GM12892 (cell line): ENCODE results near the gene IFNA8.
"Not testable (repeated sequence)": the region's sequence is repeated elsewhere in the genome, so short reads cannot be mapped to it uniquely, and the experiment has no call there.

Experiments used
- DNase-seq: peaks from one replicate; pipeline ENCODE4 v3.0.0; 2011; ENCODE audit not compliant: insufficient read length
- FAIRE-seq: peaks from 2 replicates; lab custom pipeline; 2011; peaks lifted over from hg19 to GRCh38; lab: Jason Lieb, UNC
- POLR2A ChIP-seq: IDR thresholded peaks from 2 replicates; pipeline ENCODE4 v1.6.1; 2011; ENCODE audit warnings: low read depth, low read length, control low read depth
- POLR2AphosphoS5 ChIP-seq: IDR thresholded peaks from 2 replicates; pipeline ENCODE4 v1.6.1; 2011; ENCODE audit warnings: low read depth, low read length, control low read depth
- TAF1 ChIP-seq: IDR thresholded peaks from 2 replicates; pipeline ENCODE4 v1.6.1; 2011; ENCODE audit warnings: low read depth, mild to moderate bottlenecking, control low read depth, low read length, borderline replicate concordance

Gene IFNA8

DNA sequence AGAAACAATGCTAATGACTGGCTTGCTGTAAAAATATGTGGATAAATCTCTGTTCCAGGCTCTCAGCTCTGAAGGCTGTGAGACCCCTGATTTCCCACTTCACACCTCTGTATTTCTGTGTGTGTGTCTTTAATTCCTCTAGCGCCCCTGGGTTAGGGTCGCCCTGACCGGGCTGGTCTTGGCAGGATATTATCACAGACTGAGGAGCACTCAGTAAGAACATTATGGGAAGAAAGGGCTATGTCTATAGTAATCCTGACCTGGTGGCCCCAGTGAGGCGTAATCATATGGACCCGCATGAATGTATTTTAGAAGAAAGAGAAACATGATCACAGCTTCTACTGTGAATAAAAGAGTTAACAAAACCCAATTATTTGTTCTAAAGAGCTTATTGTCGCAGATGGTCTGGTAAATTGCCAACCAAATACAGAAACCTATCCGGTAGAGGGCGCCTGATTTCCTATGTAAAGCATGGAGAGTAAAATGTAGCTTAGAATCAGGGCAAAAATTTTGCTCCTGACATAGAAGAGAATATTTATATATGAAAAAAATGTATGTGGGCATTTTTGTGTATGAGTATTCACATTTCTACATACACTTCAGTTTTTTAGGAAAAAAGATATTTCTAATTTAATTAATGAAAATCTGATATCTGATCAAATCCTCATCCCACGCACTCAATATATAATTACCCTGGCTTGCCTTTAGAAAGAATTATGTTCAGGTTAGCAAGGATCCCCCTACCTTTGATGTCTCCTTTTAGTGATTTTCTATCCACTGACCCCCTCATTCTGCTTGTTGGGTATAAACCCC is 25.5 kb downstream of the IFNA8 start:
- peak; percentile 44 for FAIRE-seq
- DNase-seq, result no peak

DNA sequence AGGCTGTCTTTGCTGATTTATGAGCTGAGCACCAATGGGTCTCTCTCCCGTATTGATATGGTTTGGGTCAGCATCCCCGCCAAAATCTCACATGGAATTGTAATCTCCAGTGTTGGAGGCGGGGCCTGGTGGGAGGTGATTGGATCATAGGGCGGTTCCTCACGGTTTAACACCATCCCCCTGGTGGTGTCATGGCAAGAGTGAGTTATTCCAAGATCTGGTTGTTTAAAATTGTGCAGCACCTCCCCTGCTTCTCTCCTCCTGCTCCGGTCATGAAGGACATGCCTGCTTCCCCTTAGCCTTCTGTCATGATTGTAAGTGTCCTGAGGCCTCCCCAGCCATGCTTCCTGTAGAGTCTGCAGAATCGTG is 26.1 kb downstream of the IFNA8 start:
- not testable (repeated sequence) for FAIRE-seq, DNase-seq

More for the DNA sequence above, 25.5 kb downstream of the IFNA8 start:
- TF ChIP-seq POLR2AphosphoS5 (no peak), POLR2A (no peak), TAF1 (no peak)

DNA sequence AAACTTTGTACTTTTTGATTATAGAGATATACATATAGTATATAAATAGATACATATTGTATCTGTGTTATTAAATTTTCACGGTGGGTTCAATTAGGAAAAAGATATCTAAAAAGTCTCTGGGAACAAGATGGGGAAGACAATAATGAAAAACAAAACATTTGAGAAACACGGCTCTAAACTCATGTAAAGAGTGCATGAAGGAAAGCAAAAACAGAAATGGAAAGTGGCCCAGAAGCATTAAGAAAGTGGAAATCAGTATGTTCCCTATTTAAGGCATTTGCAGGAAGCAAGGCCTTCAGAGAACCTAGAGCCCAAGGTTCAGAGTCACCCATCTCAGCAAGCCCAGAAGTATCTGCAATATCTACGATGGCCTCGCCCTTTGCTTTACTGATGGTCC is 31.2 kb downstream of the IFNA8 start, which contains the start of gene IFNA1:
IFNA1 (plus strand) TSS at position 301 of the 400 bp plus-strand sequence; CDS start at position 370, 69 bp downstream.
- FAIRE-seq (no peak), DNase-seq (no peak)
- no peak for TF ChIP-seq TAF1
- TF ChIP-seq POLR2A, result no peak
- no peak for TF ChIP-seq POLR2AphosphoS5

DNA sequence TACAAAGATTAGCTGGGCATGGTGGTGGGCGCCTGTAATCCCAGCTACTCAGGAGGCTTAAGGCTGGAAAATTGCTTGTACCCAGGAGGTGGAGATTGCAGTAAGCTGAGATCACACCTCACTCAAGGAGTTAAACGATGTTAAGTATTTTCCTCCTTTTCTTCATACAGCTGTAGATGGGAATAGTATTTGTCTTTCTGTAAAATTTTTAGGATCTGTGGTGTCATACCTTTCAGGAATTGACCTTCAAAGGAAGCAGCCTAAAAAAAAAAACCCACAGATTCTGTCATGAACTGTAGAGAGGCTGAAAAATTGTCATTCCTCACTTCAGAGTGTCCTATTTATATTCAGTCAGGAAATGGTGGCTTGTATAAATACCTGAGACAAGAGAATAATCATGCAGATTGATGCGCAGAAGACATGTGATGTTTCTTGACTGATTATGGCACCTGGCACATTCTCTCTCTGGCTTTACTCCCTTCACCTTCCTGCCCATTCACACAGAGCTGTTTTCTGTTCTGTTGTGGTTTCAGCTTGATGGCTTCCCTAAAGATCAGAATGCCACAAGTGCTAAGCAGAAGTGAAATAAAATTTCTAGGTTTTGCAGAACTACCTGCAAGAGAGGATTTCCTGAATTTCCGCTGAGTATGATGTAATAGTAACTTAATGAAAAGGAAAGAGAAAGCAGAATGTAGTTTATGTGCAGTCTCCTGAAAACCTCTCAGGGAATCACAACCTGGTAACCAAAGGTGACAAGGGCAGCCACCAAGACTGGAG is 35.1 kb downstream of the IFNA8 start:
- peak; percentile 86 for FAIRE-seq

DNA sequence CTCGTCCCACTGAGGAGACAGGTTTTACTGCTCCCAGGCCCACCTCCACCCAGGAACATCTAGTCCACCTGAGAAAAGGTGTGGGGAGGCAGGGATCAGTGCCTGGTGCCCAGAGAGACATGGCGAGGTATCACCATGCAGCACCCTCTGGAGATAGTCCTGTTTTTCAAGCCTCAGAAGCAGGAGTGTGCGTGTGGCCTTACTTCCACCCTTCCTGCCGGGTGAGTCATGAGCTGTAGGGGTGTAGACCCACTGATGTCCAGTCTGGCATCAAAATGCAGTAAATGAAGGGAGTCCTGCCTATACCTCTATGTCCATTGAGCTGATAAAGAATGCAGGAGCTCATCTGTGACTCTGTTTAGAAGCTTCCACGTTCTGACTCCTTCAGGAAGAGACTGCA is 40.4 kb downstream of the IFNA8 start:
- FAIRE-seq, DNase-seq: not testable (repeated sequence)

More for the DNA sequence above, 35.1 kb downstream of the IFNA8 start:
- no peak for DNase-seq
- TF ChIP-seq POLR2A, result no peak
- TF ChIP-seq POLR2AphosphoS5, result no peak
- no peak for TF ChIP-seq TAF1

- DNase-seq (no peak), FAIRE-seq (no peak)
- no peak for TF ChIP-seq TAF1
- TF ChIP-seq POLR2AphosphoS5, result no peak
- no peak for TF ChIP-seq POLR2A
Observed at GRCh38 chr9:21450733-21451394, 41.9 kb downstream of the IFNA8 start.

- TF ChIP-seq POLR2A (no peak), TAF1 (no peak), POLR2AphosphoS5 (no peak)
- DNase-seq (no peak), FAIRE-seq (no peak)
Observed at GRCh38 chr9:21452681-21453080, 43.8 kb downstream of the IFNA8 start.

GRCh38 chr9:21454149-21454548 is 45.2 kb downstream of the IFNA8 start:
- no peak for TF ChIP-seq TAF1
- TF ChIP-seq POLR2AphosphoS5, result no peak
- TF ChIP-seq POLR2A, result no peak
- DNase-seq (no peak), FAIRE-seq (no peak)

DNA sequence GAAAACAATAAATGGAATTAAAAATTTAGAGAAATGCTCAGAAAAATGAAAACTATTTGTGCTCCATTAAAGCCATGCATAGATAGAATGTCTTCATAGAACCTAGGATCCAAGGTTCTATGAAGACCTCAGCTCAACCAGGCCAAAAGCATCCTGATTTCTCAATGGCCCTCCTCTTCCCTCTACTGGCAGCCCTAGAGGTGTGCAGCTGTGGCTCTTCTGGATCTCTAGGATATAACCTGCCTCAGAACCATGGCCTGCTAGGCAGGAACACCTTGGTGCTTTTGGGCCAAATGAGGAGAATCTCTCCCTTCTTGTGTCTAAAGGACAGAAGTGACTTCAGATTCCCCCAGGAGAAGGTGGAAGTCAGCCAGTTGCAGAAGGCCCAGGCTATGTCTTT is 46.4 kb downstream of the IFNA8 start:
- TF ChIP-seq TAF1 (no peak), POLR2AphosphoS5 (no peak), POLR2A (no peak)
- DNase-seq, result no peak
- no peak for FAIRE-seq
